AG08396 (cell line): ENCODE measurements around the gene RILPL1.

Experiments
- DNase-seq: peaks from one replicate; pipeline ENCODE4 v3.0.0; 2012; ENCODE audit warnings: low spot score, mixed read lengths

The RILPL1 gene

GRCh38 chr12:123428591-123428990, 104.9 kb downstream of the RILPL1 start:
- no peak for DNase-seq

- DNase-seq: no peak
Observed at GRCh38 chr12:123427036-123427769, 106.3 kb downstream of the RILPL1 start.

GRCh38 chr12:123421314-123421713, 112.2 kb downstream of the RILPL1 start:
- DNase-seq: no peak
